Neutrophil (primary cell): ENCODE measurements around the gene SERPINE1.
A peak's percentile ranks its signal among the peaks of the same experiment; 100 is the strongest.

Source experiments
- H3K27ac ChIP-seq: fragments of 200-600 bp; sonication (generic); 2 replicates; pipeline ENCODE4 v1.5.1; 2016; ENCODE audit warnings: mild to moderate bottlenecking, moderate library complexity
- H3K27me3 ChIP-seq: fragments of 200-600 bp; sonication (generic); 2 replicates; pipeline ENCODE4 v1.6.0; 2016; ENCODE audit warnings: mild to moderate bottlenecking
- H3K36me3 ChIP-seq: fragments of 200-600 bp; sonication (generic); 2 replicates; pipeline ENCODE4 v1.5.1; 2017
- H3K4me1 ChIP-seq, 2 experiments: fragments of 200-600 bp in 1 of 2; sonication (generic) in 1 of 2; 1 replicate in 1 of 2; 2 replicates in 1 of 2; pipeline versions ENCODE4 v1.5.1 to v1.6.1; 2013 to 2016; ENCODE audit warnings: low read depth in 1 of 2, low read length in 1 of 2, mild to moderate bottlenecking in 1 of 2, moderate library complexity in 1 of 2; ENCODE audit not compliant: control insufficient read depth in 1 of 2, insufficient read depth in 1 of 2
- H3K4me3 ChIP-seq, 2 experiments: fragments of 200-600 bp in 1 of 2; sonication (generic) in 1 of 2; 1 replicate in 1 of 2; 2 replicates in 1 of 2; pipeline ENCODE4 v1.5.1; 2013 to 2016; ENCODE audit warnings: low read depth in 1 of 2, low read length in 1 of 2, mild to moderate bottlenecking in 1 of 2, moderate library complexity in 1 of 2
- H3K9me3 ChIP-seq: fragments of 200-600 bp; sonication (generic); 2 replicates; pipeline ENCODE4 v1.5.1; 2016
- CTCF ChIP-seq: fragments of 200-600 bp; sonication (generic); IDR thresholded peaks from 2 replicates; pipeline ENCODE4 v1.5.1; 2016; ENCODE audit warnings: antibody characterized with exemption

Gene SERPINE1

GRCh38 chr7:101159696-101160674, 33.1 kb downstream of the SERPINE1 start:
- peaks cover 0 to 17% of the 10 kb centered on the region in 2 experiments for H3K4me1 ChIP-seq
- H3K27ac ChIP-seq = no peak overlapping the region
- peaks cover 60% of the 10 kb centered on the region for H3K27me3 ChIP-seq
- H3K9me3 ChIP-seq = no peaks in the 10 kb centered on the region
- H3K36me3 ChIP-seq = no peaks in the 10 kb centered on the region
- no peak for TF ChIP-seq CTCF
- H3K4me3 ChIP-seq = no peak overlapping the region

- peaks cover 61% of the 10 kb centered on the region for H3K27me3 ChIP-seq
- no peaks in the 10 kb centered on the region for H3K36me3 ChIP-seq
- TF ChIP-seq CTCF = no peak
- no peaks in the 10 kb centered on the region for H3K9me3 ChIP-seq
- H3K4me3 ChIP-seq = no peak overlapping the region
- H3K4me1 ChIP-seq = peaks cover 4 to 23% of the 10 kb centered on the region in 2 experiments
- no peak overlapping the region for H3K27ac ChIP-seq
Observed at GRCh38 chr7:101160910-101161309, 34.0 kb downstream of the SERPINE1 start.

GRCh38 chr7:101161692-101162471, 35.0 kb downstream of the SERPINE1 start:
- Histone ChIP-seq H3K9me3 (no peaks in the 10 kb centered on the region), H3K4me3 (no peak overlapping the region), H3K27ac (no peak overlapping the region), H3K36me3 (no peaks in the 10 kb centered on the region), H3K4me1 (peaks cover 5 to 26% of the 10 kb centered on the region in 2 experiments), H3K27me3 (peaks cover 70% of the 10 kb centered on the region)
- TF ChIP-seq CTCF = no peak

GRCh38 chr7:101162551-101163278, 35.8 kb downstream of the SERPINE1 start:
- H3K4me3 ChIP-seq = peak overlapping the region in 1 of 2 experiments; percentile 24

More at GRCh38 chr7:101162551-101163278, 35.8 kb downstream of the SERPINE1 start:
- TF ChIP-seq CTCF = no peak
- Histone ChIP-seq H3K27me3 (peaks cover 79% of the 10 kb centered on the region), H3K9me3 (no peaks in the 10 kb centered on the region), H3K36me3 (no peaks in the 10 kb centered on the region), H3K4me1 (peaks cover 5 to 26% of the 10 kb centered on the region in 2 experiments), H3K27ac (no peak overlapping the region)
